GM12875 (cell line): ENCODE results near the gene SYNDIG1.

Experiments
- H3K4me3 ChIP-seq: one replicate; pipeline ENCODE4 v1.5.1; 2011; ENCODE audit warnings: low read depth, low read length, control low read depth
- CTCF ChIP-seq: IDR thresholded peaks from 2 replicates; pipeline ENCODE4 v1.5.1; 2011; ENCODE audit warnings: low read depth, mild to moderate bottlenecking, control low read depth, inconsistent platforms, low read length, moderate library complexity, borderline replicate concordance; ENCODE audit not compliant: insufficient read depth

The SYNDIG1 gene

DNA sequence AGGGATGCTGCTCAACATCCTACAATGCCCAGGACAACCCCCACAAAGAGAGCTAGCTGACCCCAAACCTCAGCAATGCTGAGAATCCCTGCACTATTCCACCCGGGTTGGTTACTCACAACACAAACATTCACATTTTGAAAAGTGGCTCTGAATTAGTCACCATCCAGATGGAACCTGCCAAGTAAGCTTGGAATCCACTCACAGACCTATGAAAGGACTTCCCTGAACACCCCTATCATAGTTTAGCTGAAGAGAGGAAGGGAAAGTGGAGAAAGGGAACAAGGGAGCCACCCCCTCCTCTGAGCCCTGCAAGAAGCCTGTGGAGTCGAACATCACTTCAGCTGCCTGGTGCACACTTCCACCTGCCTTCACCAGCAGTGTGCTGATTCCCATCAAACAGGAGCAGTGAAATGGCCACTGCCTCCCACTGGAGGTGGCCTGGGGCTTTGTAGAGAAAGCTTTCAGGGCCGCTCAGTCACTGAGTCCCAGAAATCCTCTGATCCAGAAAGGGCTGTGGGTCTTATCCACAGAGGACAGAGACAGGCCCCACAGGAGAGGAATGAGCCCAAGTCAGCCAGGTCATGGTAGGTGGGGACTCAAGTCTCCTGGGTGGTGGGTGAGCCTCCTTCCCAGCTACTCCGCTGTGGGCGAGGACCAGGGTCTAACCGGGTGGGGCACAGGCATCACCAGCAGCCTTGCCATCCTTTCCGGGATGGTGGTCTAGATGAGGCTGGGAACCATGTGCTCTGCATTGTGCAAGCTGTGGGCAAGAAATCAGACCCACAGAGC, 203.7 kb downstream of the SYNDIG1 start:
- no peak for TF ChIP-seq CTCF
- no peak overlapping the region for H3K4me3 ChIP-seq

- no peak for TF ChIP-seq CTCF
- H3K4me3 ChIP-seq = no peak overlapping the region
These were observed 204.5 kb downstream of the SYNDIG1 start for GRCh38 chr20:24673678-24674570.

DNA sequence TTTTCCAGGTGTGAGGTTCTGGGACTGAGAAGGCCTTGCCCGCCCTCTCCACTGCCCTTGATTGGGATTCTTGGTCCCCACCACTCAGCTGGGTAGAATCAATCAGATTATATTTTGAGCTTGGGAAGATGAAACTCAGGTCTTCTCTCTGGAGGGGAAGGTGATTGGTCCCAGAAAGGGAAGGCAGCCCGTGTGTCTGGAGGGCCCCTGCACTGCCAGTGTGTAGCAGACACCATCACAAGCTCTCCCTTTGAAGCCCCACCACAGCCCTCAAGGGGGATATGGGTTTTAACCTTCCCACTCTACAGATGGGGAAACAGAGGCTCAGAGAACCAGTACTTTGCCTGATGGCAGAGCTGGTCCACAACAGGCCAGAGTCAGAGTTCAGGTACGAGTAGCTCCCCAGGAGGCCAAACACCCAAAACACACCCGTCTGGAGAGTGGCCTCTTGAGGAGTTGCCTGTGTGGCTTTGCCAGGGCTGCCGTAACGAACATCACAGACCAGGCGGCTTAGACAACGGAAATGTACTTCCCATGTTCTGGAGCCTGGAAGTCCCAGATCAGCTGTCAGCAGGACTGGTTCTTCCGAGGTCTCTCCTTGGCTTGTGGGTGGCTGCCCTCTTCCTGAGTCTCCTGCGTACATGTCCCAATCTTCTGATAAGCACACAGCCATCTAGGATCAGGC, 205.6 kb downstream of the SYNDIG1 start:
- TF ChIP-seq CTCF = no peak
- H3K4me3 ChIP-seq = no peak overlapping the region

- no peak overlapping the region for H3K4me3 ChIP-seq
- no peak for TF ChIP-seq CTCF
These were observed 206.4 kb downstream of the SYNDIG1 start for GRCh38 chr20:24675651-24676352.

GRCh38 chr20:24676353-24676977, 207.0 kb downstream of the SYNDIG1 start:
- no peak overlapping the region for H3K4me3 ChIP-seq
- no peak for TF ChIP-seq CTCF

- TF ChIP-seq CTCF = no peak
- H3K4me3 ChIP-seq = no peak overlapping the region
These were observed 207.5 kb downstream of the SYNDIG1 start for GRCh38 chr20:24676978-24677370.
